Fibroblast of mammary gland (primary cell): ENCODE data around the gene PSPH.
"Not testable (repeated sequence)": the region's sequence is repeated elsewhere in the genome, so short reads cannot be mapped to it uniquely, and the experiment has no call there.

ENCODE experiments used
- DNase-seq: peaks from one replicate; pipeline ENCODE4 v3.0.0-alpha.2; 2010; ENCODE audit warnings: low read depth
- H3K4me3 ChIP-seq: 2 replicates; pipeline ENCODE4 v1.5.1; 2011; ENCODE audit warnings: low read depth, mild to moderate bottlenecking, low read length, moderate library complexity; ENCODE audit not compliant: control insufficient read depth
- CTCF ChIP-seq: conservative IDR thresholded peaks from 2 replicates; pipeline ENCODE4 v1.5.1; 2011; ENCODE audit warnings: low read depth, low read length, inconsistent platforms; ENCODE audit not compliant: control insufficient read depth, insufficient read depth

Gene PSPH

GRCh38 chr7:56033671-56034432 lies 17.4 kb downstream of the PSPH start:
- peak; percentile 77 for DNase-seq
- peak overlapping the region; percentile 80 for H3K4me3 ChIP-seq
- TF ChIP-seq CTCF, result peak; percentile 21

- DNase-seq, H3K4me3 ChIP-seq: not testable (repeated sequence)
Observed at GRCh38 chr7:56032578-56032977, 18.7 kb downstream of the PSPH start.

GRCh38 chr7:56031556-56031955 lies 19.7 kb downstream of the PSPH start:
- not testable (repeated sequence) for H3K4me3 ChIP-seq, DNase-seq

- no peak for TF ChIP-seq CTCF
- DNase-seq, result no peak
- H3K4me3 ChIP-seq, result no peak overlapping the region
Observed at GRCh38 chr7:56030340-56030739, 20.9 kb downstream of the PSPH start.

- TF ChIP-seq CTCF, result no peak
- DNase-seq, result no peak
- no peak overlapping the region for H3K4me3 ChIP-seq
Observed at GRCh38 chr7:56028942-56029630, 22.2 kb downstream of the PSPH start.

GRCh38 chr7:56026538-56026937 lies 24.7 kb downstream of the PSPH start:
- TF ChIP-seq CTCF, result no peak
- DNase-seq, result no peak
- H3K4me3 ChIP-seq, result no peak overlapping the region

- DNase-seq, result no peak
- no peak overlapping the region for H3K4me3 ChIP-seq
- TF ChIP-seq CTCF, result no peak
Observed at GRCh38 chr7:56023500-56023899, 27.7 kb downstream of the PSPH start.

- TF ChIP-seq CTCF, result no peak
- H3K4me3 ChIP-seq, result no peak overlapping the region
- no peak for DNase-seq
Observed at GRCh38 chr7:56019501-56019900, 31.7 kb downstream of the PSPH start.

- DNase-seq, H3K4me3 ChIP-seq: not testable (repeated sequence)
Observed at GRCh38 chr7:56017015-56017414, 34.2 kb downstream of the PSPH start.
